Measurements from ENCODE around the gene OR2AG2. TPM values are rescaled to one million over a fixed set of nuclear protein-coding genes. Genes with fewer than 3 reads are reported as not detected.
"Not testable (repeated sequence)": the region's sequence is repeated elsewhere in the genome, so short reads cannot be mapped to it uniquely, and the experiment has no call there.

The OR2AG2 gene, protein sequence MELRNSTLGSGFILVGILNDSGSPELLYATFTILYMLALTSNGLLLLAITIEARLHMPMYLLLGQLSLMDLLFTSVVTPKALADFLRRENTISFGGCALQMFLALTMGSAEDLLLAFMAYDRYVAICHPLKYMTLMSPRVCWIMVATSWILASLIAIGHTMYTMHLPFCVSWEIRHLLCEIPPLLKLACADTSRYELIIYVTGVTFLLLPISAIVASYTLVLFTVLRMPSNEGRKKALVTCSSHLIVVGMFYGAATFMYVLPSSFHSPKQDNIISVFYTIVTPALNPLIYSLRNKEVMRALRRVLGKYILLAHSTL
- not detected for total RNA-seq

DNA sequence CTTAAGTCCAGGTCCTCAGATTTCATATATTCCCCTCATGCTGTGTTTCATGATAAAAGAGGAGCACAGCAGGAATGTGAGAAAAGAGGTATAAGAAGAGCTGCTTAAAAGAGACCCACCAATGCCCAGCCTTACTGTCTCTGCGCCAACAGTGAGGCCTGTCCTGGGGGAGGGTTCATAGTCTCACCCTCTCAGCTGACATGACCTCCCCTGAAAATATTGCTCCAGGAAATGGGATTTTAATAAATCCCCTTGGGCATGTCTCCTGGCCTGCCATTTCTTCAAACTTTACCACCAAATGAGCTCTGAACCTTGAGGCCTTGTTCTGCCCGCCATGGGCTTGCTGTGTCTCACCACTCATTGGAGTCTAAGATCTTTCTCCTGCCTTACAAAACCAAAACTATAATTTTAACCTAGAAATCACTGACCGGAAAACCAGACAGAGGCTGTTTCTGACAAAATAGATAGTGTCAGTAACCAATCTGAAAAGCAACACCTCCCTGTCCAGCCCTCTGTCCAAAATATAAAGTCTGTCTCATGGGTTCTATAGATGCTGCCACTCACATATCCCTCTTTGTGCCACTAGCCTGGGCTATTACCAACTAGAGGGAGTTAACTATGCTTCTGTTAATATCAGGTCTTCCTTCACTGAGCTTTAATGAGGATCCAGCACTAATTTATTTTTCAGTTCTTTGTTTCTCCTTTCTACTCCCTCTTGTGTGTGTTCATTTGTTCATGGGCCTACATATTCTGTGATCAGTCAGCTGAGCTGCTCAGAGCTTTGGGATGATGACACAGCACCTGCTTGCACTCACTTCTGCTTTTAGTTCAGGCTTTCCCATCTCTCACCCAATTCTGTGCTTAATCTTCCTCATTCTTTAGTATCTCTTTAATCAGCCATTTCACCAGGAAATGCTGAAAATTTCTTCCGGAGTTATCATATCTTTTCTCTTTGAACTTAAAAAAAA, at the start of gene OR2AG2:
Gene OR2AG2, minus strand, starts transcription at position 51 of the 968 bp plus-strand sequence. CDS start 3,019 bp downstream, outside the sequence.
- ChIA-PET POLR2A (no interaction called here), CTCF (interaction anchor here (0.9 kb wide), 1 partner anchor 17 kb away, joined by 4 read pairs; no protein-coding TSS in a partner anchor)
- Mint-ChIP-seq H3K4me1 (ENCODE audit: low read depth) (no peaks in the 10 kb centered on the region), H3K9me3 (no peaks in the 10 kb centered on the region), H3K27ac (no peak within 1 kb of the TSS), H3K36me3 (no peaks in the 10 kb centered on the region), H3K27me3 (no peaks in the 10 kb centered on the region), H3K4me3 (no peak within 1 kb of the TSS)
- DNase-seq, result no peak
- intact Hi-C loops (cut with micrococcal nuclease), result no loop called here

- no peak overlapping the region for H3K4me3 Mint-ChIP-seq
- no peak overlapping the region for H3K27ac Mint-ChIP-seq
- H3K36me3 Mint-ChIP-seq, result no peaks in the 10 kb centered on the region
- DNase-seq, result no peak
- intact Hi-C loops (cut with micrococcal nuclease), result no loop called here
- POLR2A ChIA-PET, result no interaction called here
- H3K27me3 Mint-ChIP-seq, result peaks cover 9% of the 10 kb centered on the region
- CTCF ChIA-PET, result interaction anchor here (0.6 kb wide), 1 partner anchor 24 kb away, joined by 3 read pairs; no protein-coding TSS in a partner anchor
- no peaks in the 10 kb centered on the region for H3K9me3 Mint-ChIP-seq
- no peaks in the 10 kb centered on the region for H3K4me1 Mint-ChIP-seq (ENCODE audit: low read depth)
These were observed 47.2 kb upstream of the OR2AG2 start for GRCh38 chr11:6818967-6819366.

DNA sequence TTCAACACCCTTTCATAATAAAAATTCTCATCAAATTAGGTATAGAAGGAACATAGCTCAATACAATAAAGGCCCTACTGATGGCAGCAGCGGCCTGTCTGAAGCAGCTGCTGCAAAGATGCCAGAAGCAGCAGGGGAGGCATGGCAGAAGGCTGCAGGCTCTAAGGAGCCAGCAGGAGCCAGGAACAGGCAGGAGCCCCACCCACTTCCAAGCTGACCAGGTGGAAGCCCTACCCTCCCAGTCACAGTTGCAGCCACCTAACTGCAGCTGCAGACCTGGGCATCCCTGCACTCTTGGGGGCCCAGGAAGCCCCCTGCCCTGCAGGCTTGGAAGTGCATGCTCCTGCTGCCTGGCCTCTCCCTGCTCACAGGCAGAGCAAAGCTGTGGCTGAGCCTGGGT, 45.9 kb upstream of the OR2AG2 start:
- no peak overlapping the region for H3K27ac Mint-ChIP-seq
- H3K36me3 Mint-ChIP-seq, result no peaks in the 10 kb centered on the region
- H3K4me1 Mint-ChIP-seq (ENCODE audit: low read depth), result no peaks in the 10 kb centered on the region
- H3K27me3 Mint-ChIP-seq, result peaks cover 13% of the 10 kb centered on the region
- CTCF ChIA-PET, result no interaction called here
- no peak overlapping the region for H3K4me3 Mint-ChIP-seq
- H3K9me3 Mint-ChIP-seq, result no peaks in the 10 kb centered on the region
- POLR2A ChIA-PET, result no interaction called here
- intact Hi-C loops (cut with micrococcal nuclease), result no loop called here
- no peak for DNase-seq

DNA sequence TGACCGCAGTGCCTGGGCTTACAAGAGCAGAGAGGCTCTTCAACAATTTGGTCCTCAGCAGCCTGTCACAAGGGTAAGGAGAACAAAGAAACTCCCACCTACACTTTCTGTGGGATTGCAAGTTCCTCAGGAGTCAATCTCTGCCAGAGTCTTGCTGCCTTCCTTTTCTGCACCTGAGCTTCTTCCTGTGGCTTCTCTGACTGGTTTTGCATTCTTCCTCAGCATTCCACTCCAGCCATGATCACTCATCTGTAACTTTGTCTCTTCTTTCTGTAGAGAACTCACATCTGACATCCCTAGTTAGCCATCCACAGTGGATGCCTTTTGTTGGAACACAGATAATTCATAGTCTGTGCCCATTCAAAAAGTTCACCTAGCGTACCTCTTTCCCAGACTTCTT, 41.9 kb upstream of the OR2AG2 start:
- no peaks in the 10 kb centered on the region for H3K36me3 Mint-ChIP-seq
- H3K4me1 Mint-ChIP-seq (ENCODE audit: low read depth), result no peaks in the 10 kb centered on the region
- DNase-seq, result no peak
- peaks cover 22% of the 10 kb centered on the region for H3K27me3 Mint-ChIP-seq
- intact Hi-C loops (cut with micrococcal nuclease), result loop anchor here (2.0 kb wide), 1 partner anchor 881 kb away; no protein-coding TSS in a partner anchor
- no peak overlapping the region for H3K4me3 Mint-ChIP-seq
- ChIA-PET CTCF (no interaction called here), POLR2A (no interaction called here)
- no peak overlapping the region for H3K27ac Mint-ChIP-seq
- H3K9me3 Mint-ChIP-seq, result no peaks in the 10 kb centered on the region

DNA sequence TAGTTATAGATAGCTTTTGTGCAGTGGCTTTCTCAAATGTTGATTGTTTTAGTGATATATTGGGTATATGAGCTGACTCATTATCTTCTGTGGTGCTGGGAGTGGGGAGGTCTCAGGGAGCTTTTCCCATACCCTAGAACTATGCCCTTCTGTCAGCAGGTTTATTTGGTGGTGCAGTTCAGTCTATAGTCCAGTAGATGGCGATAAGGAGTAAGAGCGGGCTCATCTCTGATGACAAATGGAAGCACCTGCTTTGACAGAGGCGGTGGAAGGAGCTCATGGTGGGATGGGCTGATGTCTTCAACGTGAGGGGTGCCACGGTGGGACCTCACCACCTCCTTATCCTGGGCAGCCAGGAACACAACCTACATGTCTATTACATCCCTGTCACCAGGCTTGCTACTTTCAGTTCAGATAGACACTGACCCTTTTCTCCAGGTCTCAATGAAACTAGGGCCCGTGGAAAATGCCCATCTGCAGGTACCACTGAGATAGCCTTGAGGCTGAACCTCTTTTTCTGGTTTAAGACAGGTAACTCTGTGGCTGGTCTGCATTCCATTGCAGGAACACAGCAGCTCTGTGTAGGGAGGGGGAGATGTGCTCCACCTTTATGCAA, 40.7 kb upstream of the OR2AG2 start:
- H3K4me1 Mint-ChIP-seq (ENCODE audit: low read depth), result no peaks in the 10 kb centered on the region
- H3K36me3 Mint-ChIP-seq, result no peaks in the 10 kb centered on the region
- intact Hi-C loops (cut with micrococcal nuclease), result loop anchor here (1.0 to 2.0 kb wide), 2 partner anchors 630 to 882 kb away; no protein-coding TSS in a partner anchor
- peaks cover 25% of the 10 kb centered on the region for H3K27me3 Mint-ChIP-seq
- ChIA-PET POLR2A (no interaction called here), CTCF (interaction anchor here (0.6 to 2.1 kb wide), 51 partner anchors 9 to 853 kb away, joined by 3 to 27 read pairs (median 4); partner anchors contain the start of genes APBB1, OR6A2 and ZNF215)
- DNase-seq, result peak; percentile 31
- no peak overlapping the region for H3K27ac Mint-ChIP-seq
- H3K9me3 Mint-ChIP-seq, result no peaks in the 10 kb centered on the region
- H3K4me3 Mint-ChIP-seq, result no peak overlapping the region

GRCh38 chr11:6801075-6801474, 29.3 kb upstream of the OR2AG2 start:
- H3K27me3 Mint-ChIP-seq; H3K27ac Mint-ChIP-seq; H3K4me3 Mint-ChIP-seq; H3K9me3 Mint-ChIP-seq; POLR2A ChIA-PET; DNase-seq; H3K36me3 Mint-ChIP-seq; H3K4me1 Mint-ChIP-seq (ENCODE audit: low read depth); intact Hi-C loops (cut with micrococcal nuclease): not testable (repeated sequence)
- CTCF ChIA-PET, result interaction anchor here (0.6 kb wide), 1 partner anchor 11 kb away, joined by 4 read pairs; no protein-coding TSS in a partner anchor

GRCh38 chr11:6799402-6799801, 27.6 kb upstream of the OR2AG2 start, which contains the start of gene OR6A2:
Gene OR6A2, minus strand, starts transcription at chr11:6799689. Its CDS starts 3,981 bp downstream, at chr11:6795708.
- Mint-ChIP-seq H3K27me3 (peaks cover 3% of the 10 kb centered on the region), H3K4me3 (no peak within 1 kb of the TSS), H3K4me1 (ENCODE audit: low read depth) (peaks cover 4% of the 10 kb centered on the region), H3K9me3 (peaks cover 9% of the 10 kb centered on the region), H3K36me3 (no peaks in the 10 kb centered on the region), H3K27ac (no peak within 1 kb of the TSS)
- intact Hi-C loops (cut with micrococcal nuclease), result no loop called here
- DNase-seq, result no peak
- ChIA-PET POLR2A (no interaction called here), CTCF (interaction anchor here (0.9 kb wide), 1 partner anchor 13 kb away, joined by 3 read pairs; no protein-coding TSS in a partner anchor)

DNA sequence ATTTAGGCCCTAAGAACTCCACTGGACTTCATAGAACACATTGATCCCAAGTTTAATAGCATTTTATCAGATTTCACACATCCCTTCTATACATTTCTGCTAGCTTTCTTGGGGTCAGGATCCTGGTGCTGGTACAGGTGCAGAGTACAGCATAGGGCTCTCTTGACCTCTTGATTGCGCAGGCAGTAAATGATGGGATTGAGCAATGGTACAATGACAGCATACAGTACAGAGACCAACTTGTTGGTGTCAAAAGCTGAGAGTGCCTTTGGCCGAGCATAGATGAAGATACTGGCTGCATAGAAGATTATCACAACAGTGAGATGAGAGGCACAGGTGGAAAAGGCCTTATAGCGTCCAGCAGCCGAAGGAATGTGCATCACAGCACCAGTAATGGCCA, 22.9 kb upstream of the OR2AG2 start:
- H3K27ac Mint-ChIP-seq, result no peak overlapping the region
- ChIA-PET CTCF (interaction anchor here (1.9 kb wide), 1 partner anchor 18 kb away, joined by 7 read pairs; no protein-coding TSS in a partner anchor), POLR2A (no interaction called here)
- H3K36me3 Mint-ChIP-seq, result no peaks in the 10 kb centered on the region
- H3K4me3 Mint-ChIP-seq, result no peak overlapping the region
- intact Hi-C loops (cut with micrococcal nuclease), result no loop called here
- no peaks in the 10 kb centered on the region for H3K9me3 Mint-ChIP-seq
- no peak for DNase-seq
- peaks cover 2% of the 10 kb centered on the region for H3K27me3 Mint-ChIP-seq
- peaks cover 3% of the 10 kb centered on the region for H3K4me1 Mint-ChIP-seq (ENCODE audit: low read depth)

GRCh38 chr11:6790546-6790945, 18.8 kb upstream of the OR2AG2 start:
- Mint-ChIP-seq H3K4me3 (no peak overlapping the region), H3K36me3 (no peaks in the 10 kb centered on the region), H3K27me3 (peaks cover 13% of the 10 kb centered on the region), H3K27ac (no peak overlapping the region), H3K9me3 (no peaks in the 10 kb centered on the region), H3K4me1 (ENCODE audit: low read depth) (no peaks in the 10 kb centered on the region)
- ChIA-PET POLR2A (no interaction called here), CTCF (interaction anchor here (1.4 kb wide), 1 partner anchor 22 kb away, joined by 4 read pairs; no protein-coding TSS in a partner anchor)
- no peak for DNase-seq
- intact Hi-C loops (cut with micrococcal nuclease), result no loop called here

- Mint-ChIP-seq H3K27ac (no peak within 1 kb of the TSS), H3K4me1 (ENCODE audit: low read depth) (no peaks in the 10 kb centered on the region), H3K9me3 (no peaks in the 10 kb centered on the region), H3K27me3 (peaks cover 4% of the 10 kb centered on the region), H3K4me3 (no peak within 1 kb of the TSS), H3K36me3 (no peaks in the 10 kb centered on the region)
- CTCF ChIA-PET, result no interaction called here
- POLR2A ChIA-PET, result no interaction called here
- intact Hi-C loops (cut with micrococcal nuclease), result no loop called here
- DNase-seq, result no peak
These were observed 10.9 kb upstream of the OR2AG2 start, which contains the start of gene OR2AG1 for GRCh38 chr11:6782720-6783119. Gene OR2AG1, plus strand, starts transcription at chr11:6783020. Its CDS starts 2,018 bp downstream, at chr11:6785038.

GRCh38 chr11:6780829-6781228, 9.1 kb upstream of the OR2AG2 start:
- intact Hi-C loops (cut with micrococcal nuclease), result no loop called here
- DNase-seq, result no peak
- peaks cover 3% of the 10 kb centered on the region for H3K27me3 Mint-ChIP-seq
- H3K4me1 Mint-ChIP-seq (ENCODE audit: low read depth), result no peaks in the 10 kb centered on the region
- CTCF ChIA-PET, result no interaction called here
- no peaks in the 10 kb centered on the region for H3K9me3 Mint-ChIP-seq
- H3K27ac Mint-ChIP-seq, result no peak overlapping the region
- POLR2A ChIA-PET, result no interaction called here
- H3K4me3 Mint-ChIP-seq, result no peak overlapping the region
- H3K36me3 Mint-ChIP-seq, result no peaks in the 10 kb centered on the region

GRCh38 chr11:6778518-6778917, 6.7 kb upstream of the OR2AG2 start:
- CTCF ChIA-PET, result interaction anchor here (0.7 to 1.5 kb wide), 4 partner anchors 21 to 399 kb away, joined by 3 to 6 read pairs (median 4); no protein-coding TSS in a partner anchor
- intact Hi-C loops (cut with micrococcal nuclease), result no loop called here
- no peak overlapping the region for H3K27ac Mint-ChIP-seq
- no peaks in the 10 kb centered on the region for H3K9me3 Mint-ChIP-seq
- POLR2A ChIA-PET, result no interaction called here
- H3K4me3 Mint-ChIP-seq, result no peak overlapping the region
- no peak for DNase-seq
- no peaks in the 10 kb centered on the region for H3K27me3 Mint-ChIP-seq
- no peaks in the 10 kb centered on the region for H3K4me1 Mint-ChIP-seq (ENCODE audit: low read depth)
- no peaks in the 10 kb centered on the region for H3K36me3 Mint-ChIP-seq
